Mesodermal cell (in vitro differentiated cells): Measurements from ENCODE around the gene ABCC2.

Source experiments
- H3K27ac ChIP-seq: 2 replicates; pipeline ENCODE4 v1.7.0; 2013; ENCODE audit warnings: mild to moderate bottlenecking, low read depth, low read length, moderate library complexity; ENCODE audit not compliant: severe bottlenecking
- H3K36me3 ChIP-seq: 2 replicates; pipeline ENCODE4 v1.7.1; 2013; ENCODE audit warnings: mild to moderate bottlenecking, low read length, moderate library complexity; ENCODE audit not compliant: control insufficient read depth, insufficient read depth
- H3K4me1 ChIP-seq: one replicate; pipeline ENCODE4 v1.7.1; 2013; ENCODE audit warnings: mild to moderate bottlenecking, low read length; ENCODE audit not compliant: insufficient read depth, control insufficient read depth, poor library complexity, severe bottlenecking
- H3K4me3 ChIP-seq: 2 replicates; pipeline ENCODE4 v1.7.0; 2013; ENCODE audit warnings: low read length, control low read depth, mild to moderate bottlenecking; ENCODE audit not compliant: insufficient read depth, poor library complexity, severe bottlenecking; ENCODE audit errors: extremely low read depth
- H3K9me3 ChIP-seq: 2 replicates; pipeline ENCODE4 v1.7.1; 2013; ENCODE audit warnings: mild to moderate bottlenecking, low read length, moderate library complexity; ENCODE audit not compliant: control insufficient read depth
- WGBS, 2 experiments: methylation state at CpG; one replicate each; pipeline ENCODE4 v1.1.5; 2013; ENCODE audit warnings: missing lambda C conversion rate in 2 of 2; ENCODE audit not compliant: insufficient coverage in 2 of 2; 5-methylcytosine and 5-hydroxymethylcytosine counted together

ABCC2 gene

GRCh38 chr10:99870123-99870730, 87.8 kb downstream of the ABCC2 start:
- Histone ChIP-seq H3K9me3 (no peaks in the 10 kb centered on the region), H3K4me1 (no peaks in the 10 kb centered on the region), H3K4me3 (no peak overlapping the region), H3K36me3 (peaks cover 23% of the 10 kb centered on the region), H3K27ac (no peak overlapping the region)
- 92% methylated on average over 5 of the region's 8 CpGs; no CpG with 5 or more reads in 1 of the 2 experiments for WGBS, 2 experiments

- 83 to 95% methylated on average over 2 of the region's 5 CpGs for WGBS, 2 experiments
- Histone ChIP-seq H3K4me3 (no peak overlapping the region), H3K4me1 (no peaks in the 10 kb centered on the region), H3K36me3 (peaks cover 46% of the 10 kb centered on the region), H3K9me3 (no peaks in the 10 kb centered on the region), H3K27ac (no peak overlapping the region)
Observed at GRCh38 chr10:99872367-99873162, 90.1 kb downstream of the ABCC2 start.

GRCh38 chr10:99873846-99874245, 91.4 kb downstream of the ABCC2 start:
- peaks cover 59% of the 10 kb centered on the region for H3K36me3 ChIP-seq
- H3K27ac ChIP-seq = no peak overlapping the region
- no peak overlapping the region for H3K4me3 ChIP-seq
- no peaks in the 10 kb centered on the region for H3K4me1 ChIP-seq
- WGBS, 2 experiments = 90 to 95% methylated on average over 3 to 5 of the region's 5 CpGs
- H3K9me3 ChIP-seq = no peaks in the 10 kb centered on the region

- Histone ChIP-seq H3K4me1 (no peaks in the 10 kb centered on the region), H3K36me3 (peaks cover 66% of the 10 kb centered on the region), H3K4me3 (no peak overlapping the region), H3K9me3 (no peaks in the 10 kb centered on the region), H3K27ac (no peak overlapping the region)
- WGBS, 2 experiments = 98 to 100% methylated on average over 5 to 7 of the region's 9 CpGs
Observed at GRCh38 chr10:99874341-99875085, 92.1 kb downstream of the ABCC2 start.

GRCh38 chr10:99875473-99875872, 93.0 kb downstream of the ABCC2 start:
- Histone ChIP-seq H3K4me3 (no peak overlapping the region), H3K4me1 (peaks cover 2% of the 10 kb centered on the region), H3K9me3 (no peaks in the 10 kb centered on the region), H3K36me3 (peaks cover 75% of the 10 kb centered on the region), H3K27ac (no peak overlapping the region)
- no CpG with 5 or more reads among the region's 5 CpGs for WGBS, 2 experiments

GRCh38 chr10:99880080-99880835, 97.8 kb downstream of the ABCC2 start:
- H3K4me3 ChIP-seq = no peak overlapping the region
- H3K4me1 ChIP-seq = peaks cover 5% of the 10 kb centered on the region
- WGBS, 2 experiments = 92 to 95% methylated on average over 11 to 16 of the region's 19 CpGs
- peaks cover 99% of the 10 kb centered on the region for H3K36me3 ChIP-seq
- H3K27ac ChIP-seq = peak overlapping the region; percentile 62
- H3K9me3 ChIP-seq = no peaks in the 10 kb centered on the region

GRCh38 chr10:99881371-99881770, 98.9 kb downstream of the ABCC2 start:
- H3K27ac ChIP-seq = no peak overlapping the region
- H3K9me3 ChIP-seq = no peaks in the 10 kb centered on the region
- peaks cover 5% of the 10 kb centered on the region for H3K4me1 ChIP-seq
- H3K4me3 ChIP-seq = no peak overlapping the region
- peaks cover 98% of the 10 kb centered on the region for H3K36me3 ChIP-seq
- WGBS, 2 experiments = 88 to 100% methylated on average over 2 to 5 of the region's 5 CpGs

GRCh38 chr10:99883523-99883922, 101.1 kb downstream of the ABCC2 start:
- H3K4me3 ChIP-seq = no peak overlapping the region
- H3K27ac ChIP-seq = peak overlapping the region; percentile 11
- 40 to 71% methylated on average over 1 of the region's 2 CpGs for WGBS, 2 experiments
- peaks cover 98% of the 10 kb centered on the region for H3K36me3 ChIP-seq
- no peaks in the 10 kb centered on the region for H3K9me3 ChIP-seq
- H3K4me1 ChIP-seq = peaks cover 5% of the 10 kb centered on the region

GRCh38 chr10:99888622-99889021, 106.2 kb downstream of the ABCC2 start:
- WGBS, 2 experiments = 93 to 100% methylated on average over 3 to 4 of the region's 4 CpGs
- H3K4me1 ChIP-seq = no peaks in the 10 kb centered on the region
- no peaks in the 10 kb centered on the region for H3K9me3 ChIP-seq
- H3K27ac ChIP-seq = no peak overlapping the region
- H3K4me3 ChIP-seq = no peak overlapping the region
- peaks cover 84% of the 10 kb centered on the region for H3K36me3 ChIP-seq

GRCh38 chr10:99894613-99895012, 112.2 kb downstream of the ABCC2 start:
- H3K36me3 ChIP-seq = peaks cover 84% of the 10 kb centered on the region
- H3K4me3 ChIP-seq = no peak overlapping the region
- 100% methylated on average over 2 to 3 of the region's 4 CpGs for WGBS, 2 experiments
- H3K9me3 ChIP-seq = no peaks in the 10 kb centered on the region
- no peak overlapping the region for H3K27ac ChIP-seq
- H3K4me1 ChIP-seq = no peaks in the 10 kb centered on the region
